SW480 (cell line): ENCODE data around the gene HOOK2.

Source experiments
- DNase-seq: peaks from one replicate; pipeline ENCODE4 v3.0.0-alpha.2; 2016; ENCODE audit warnings: low spot score

Gene HOOK2

DNA sequence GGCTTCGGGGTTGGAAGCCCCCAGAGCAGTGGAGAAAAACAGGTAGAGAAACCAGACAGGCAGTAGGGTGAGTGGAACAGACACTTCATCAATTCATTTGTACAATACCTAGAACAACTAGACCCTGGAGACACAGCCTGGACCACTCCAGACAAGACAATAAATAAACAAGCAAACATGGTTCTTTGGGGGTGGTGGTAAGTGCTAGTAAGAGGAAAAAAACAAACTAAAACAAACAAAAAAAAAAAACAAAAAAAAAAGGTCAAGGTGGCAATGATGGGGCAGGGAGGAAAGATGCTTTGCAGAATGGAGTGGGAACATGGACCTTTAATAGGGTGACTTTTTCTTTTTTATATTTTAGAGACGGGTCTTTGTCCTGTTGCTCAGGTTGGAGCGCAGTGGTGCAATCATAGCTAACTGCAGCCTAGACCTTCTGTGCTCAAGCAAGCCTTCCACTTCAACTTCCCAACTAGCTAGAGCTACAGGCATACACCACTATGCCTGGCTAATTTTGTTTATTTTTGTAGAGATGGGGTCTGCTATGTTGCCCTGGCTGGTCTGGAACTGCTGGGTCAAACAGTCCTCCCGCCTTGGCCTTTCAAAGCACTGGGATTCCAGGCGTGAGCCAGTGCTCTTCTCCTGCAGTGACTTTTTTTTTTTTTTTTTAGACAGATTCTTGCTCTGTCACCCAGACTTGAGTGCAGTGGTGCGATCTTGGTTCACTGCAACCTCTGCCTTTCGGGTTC is 19.0 kb upstream of the HOOK2 start:
- DNase-seq, result peak; percentile 27

DNA sequence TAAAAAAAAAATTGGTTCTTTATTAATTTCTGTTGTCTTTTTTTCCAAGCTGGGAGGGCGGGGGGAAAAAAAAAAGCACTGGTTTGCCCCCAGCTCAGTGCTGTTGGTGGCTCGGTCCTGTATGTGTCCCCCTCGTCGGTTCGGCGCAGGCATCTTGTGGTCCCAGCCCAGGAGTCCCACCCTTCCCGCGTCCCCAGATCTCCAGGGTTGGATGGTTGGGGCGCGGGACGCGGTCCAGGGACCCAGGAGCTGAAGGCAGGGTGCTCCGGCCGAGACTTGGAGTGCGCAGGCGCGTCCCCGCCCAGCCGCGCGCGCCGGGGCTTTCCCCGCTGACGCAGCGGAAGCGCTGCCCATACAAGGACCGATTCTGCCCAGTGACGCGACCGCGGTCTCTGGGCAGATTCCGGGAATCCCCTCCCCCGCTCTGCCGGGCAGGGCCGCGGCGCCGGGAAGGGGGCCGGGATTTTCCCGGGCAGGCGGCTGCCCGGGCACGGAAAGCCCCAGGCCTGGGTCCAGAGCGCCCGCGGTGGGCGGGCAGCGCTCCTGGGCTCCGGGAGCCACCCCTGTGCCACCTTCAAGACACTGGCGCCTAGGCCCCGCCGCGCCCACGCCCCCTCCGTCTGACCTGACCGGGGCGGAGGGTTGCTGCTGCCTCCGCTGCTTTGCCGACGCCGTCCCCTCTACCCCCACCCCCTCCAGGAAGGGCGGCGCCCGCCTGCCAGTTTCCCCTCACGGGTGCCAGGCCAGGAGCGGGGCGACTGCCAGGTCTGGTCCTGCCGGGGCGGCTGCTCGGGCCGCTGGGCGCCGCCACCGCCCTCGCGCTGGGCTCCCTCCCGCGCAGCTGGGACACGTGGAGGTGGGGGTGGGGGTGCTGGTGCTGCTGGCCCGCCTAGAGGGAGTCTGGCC is 18.2 kb upstream of the HOOK2 start:
- DNase-seq, result peak; percentile 90

DNA sequence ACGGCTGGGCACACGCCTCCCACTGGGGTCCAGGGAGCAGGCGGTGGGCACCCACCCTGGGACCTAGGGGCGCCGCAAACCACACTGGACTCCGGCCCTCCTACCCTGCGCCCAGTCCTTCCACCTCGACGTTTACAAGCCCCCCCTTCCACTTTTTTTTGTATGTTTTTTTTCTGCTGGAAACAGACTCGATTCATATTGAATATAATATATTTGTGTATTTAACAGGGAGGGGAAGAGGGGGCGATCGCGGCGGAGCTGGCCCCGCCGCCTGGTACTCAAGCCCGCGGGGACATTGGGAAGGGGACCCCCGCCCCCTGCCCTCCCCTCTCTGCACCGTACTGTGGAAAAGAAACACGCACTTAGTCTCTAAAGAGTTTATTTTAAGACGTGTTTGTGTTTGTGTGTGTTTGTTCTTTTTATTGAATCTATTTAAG is 17.5 kb upstream of the HOOK2 start:
- DNase-seq, result no peak

DNA sequence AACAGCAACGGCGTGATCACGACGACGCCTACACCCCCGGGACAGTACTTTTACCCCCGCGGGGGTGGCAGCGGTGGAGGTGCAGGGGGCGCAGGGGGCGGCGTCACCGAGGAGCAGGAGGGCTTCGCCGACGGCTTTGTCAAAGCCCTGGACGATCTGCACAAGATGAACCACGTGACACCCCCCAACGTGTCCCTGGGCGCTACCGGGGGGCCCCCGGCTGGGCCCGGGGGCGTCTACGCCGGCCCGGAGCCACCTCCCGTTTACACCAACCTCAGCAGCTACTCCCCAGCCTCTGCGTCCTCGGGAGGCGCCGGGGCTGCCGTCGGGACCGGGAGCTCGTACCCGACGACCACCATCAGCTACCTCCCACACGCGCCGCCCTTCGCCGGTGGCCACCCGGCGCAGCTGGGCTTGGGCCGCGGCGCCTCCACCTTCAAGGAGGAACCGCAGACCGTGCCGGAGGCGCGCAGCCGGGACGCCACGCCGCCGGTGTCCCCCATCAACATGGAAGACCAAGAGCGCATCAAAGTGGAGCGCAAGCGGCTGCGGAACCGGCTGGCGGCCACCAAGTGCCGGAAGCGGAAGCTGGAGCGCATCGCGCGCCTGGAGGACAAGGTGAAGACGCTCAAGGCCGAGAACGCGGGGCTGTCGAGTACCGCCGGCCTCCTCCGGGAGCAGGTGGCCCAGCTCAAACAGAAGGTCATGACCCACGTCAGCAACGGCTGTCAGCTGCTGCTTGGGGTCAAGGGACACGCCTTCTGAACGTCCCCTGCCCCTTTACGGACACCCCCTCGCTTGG is 16.9 kb upstream of the HOOK2 start:
- peak; percentile 68 for DNase-seq

DNA sequence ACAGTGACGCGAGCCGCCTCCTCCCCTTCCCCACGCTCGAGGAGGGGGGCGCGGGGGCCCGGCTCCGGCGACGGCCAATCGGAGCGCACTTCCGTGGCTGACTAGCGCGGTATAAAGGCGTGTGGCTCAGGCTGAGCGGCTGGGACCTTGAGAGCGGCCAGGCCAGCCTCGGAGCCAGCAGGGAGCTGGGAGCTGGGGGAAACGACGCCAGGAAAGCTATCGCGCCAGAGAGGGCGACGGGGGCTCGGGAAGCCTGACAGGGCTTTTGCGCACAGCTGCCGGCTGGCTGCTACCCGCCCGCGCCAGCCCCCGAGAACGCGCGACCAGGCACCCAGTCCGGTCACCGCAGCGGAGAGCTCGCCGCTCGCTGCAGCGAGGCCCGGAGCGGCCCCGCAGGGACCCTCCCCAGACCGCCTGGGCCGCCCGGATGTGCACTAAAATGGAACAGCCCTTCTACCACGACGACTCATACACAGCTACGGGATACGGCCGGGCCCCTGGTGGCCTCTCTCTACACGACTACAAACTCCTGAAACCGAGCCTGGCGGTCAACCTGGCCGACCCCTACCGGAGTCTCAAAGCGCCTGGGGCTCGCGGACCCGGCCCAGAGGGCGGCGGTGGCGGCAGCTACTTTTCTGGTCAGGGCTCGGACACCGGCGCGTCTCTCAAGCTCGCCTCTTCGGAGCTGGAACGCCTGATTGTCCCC is 16.1 kb upstream of the HOOK2 start, which contains the start of gene JUNB:
Gene JUNB (plus strand): TSS at position 142 of the 706 bp plus-strand sequence. CDS start 286 bp downstream, at position 428.
- peak; percentile 93 for DNase-seq

DNA sequence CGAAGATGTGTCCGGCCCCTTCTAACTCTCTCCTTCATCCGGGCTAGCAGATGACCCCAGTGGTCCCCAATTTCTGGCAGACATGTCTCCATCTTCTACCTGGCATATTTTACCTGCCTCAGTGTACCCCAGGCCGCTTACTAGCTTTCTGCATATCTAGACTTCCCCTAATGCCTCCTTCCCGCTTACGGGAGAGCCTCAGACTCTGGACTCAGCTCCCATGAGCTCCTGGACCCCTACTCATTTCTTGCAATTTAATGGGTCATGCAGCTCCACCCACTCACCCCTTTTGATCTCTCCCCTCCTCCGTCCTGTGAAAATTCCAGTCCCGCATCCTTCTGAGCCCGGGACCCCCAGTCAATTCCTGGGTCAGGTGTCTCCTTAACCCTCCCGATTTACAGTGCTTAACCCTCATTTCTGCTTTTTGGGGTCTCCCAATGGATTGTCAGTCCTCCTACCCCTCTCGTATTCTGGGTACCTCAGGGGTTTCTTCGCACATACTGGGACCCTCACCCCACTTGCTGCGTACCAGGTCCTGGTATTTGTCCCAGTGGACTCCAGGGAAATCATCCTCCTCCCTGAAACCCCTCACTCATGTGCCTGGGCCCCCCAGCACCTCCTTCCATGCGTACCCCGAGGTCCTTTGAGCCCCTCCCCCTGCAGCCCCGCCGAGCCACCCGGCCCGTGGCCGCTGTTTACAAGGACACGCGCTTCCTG is 15.4 kb upstream of the HOOK2 start:
- peak; percentile 26 for DNase-seq

DNA sequence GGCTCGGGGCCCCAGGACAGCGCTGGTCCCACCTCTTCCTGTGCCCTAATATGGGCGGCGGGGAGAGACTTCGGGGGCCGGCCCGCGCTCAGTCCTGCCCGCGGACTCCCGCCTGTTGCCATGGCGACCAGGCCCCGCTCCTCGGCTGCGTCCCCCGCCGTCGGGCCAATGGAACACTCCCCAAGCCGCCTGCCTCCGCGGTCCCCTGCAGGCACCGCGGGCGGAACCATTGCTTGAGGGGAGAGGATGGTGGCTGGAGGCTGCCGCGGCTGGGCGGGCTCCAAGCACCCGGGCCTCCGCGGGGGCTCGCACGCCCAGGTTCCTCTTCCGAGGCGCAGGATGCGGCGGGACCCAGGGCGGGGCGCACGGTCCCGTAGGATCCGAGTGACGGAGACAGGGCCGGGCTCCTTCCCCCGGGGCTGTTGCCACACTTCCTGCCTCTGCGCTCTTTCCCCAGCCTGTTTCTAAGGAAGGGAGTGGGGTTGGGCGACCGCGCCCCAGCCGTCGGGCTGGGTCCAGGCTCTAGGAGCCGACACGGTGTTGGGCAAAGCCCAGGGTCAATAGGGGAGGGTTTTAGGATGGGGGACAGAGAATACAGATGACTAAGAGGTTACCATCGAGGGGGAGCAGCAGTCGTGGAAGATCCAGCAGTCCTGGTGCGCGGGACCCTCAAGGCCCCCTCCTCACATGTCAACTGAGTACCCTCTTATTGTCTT is 14.7 kb upstream of the HOOK2 start:
- peak; percentile 96 for DNase-seq

DNA sequence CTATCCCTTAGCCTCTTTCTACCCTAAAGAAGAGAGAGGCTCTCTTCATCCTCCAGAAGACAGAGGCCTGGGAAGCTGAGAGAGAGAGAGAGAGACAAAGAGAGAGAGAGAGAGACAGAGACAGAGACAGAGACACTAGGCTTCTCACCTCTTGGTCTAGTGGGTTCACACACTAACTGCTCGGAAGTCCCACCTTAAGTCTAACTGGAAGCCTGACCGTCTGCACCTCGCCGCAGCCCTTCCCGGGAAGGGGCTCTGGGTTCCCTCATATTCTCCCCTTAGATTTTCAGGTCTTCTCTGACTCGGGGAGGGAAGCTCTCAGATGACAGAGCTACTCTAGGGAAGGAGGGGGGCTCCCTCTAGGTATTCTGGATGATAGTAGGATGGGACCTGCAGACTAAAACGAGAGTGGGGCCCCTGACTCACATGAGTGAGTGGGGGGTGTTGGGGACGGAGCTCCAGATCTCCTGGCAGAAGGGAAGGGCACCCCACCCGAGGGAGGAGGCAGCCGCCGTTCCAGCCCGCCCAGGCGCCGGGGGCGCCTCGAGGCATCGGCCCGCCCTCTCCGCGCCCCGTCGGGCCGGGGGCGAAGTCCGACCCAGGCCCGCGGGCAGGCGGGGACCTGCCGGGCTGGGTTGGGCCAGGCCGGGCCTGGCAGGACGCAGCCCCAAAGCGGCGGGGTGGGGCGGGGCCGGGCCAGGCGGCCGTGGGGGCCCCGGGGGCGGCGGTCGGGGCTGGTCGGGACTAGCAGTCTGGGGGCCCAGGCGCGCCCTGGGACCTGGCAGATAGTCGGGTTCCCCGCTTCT is 13.9 kb upstream of the HOOK2 start:
- peak; percentile 68 for DNase-seq

DNA sequence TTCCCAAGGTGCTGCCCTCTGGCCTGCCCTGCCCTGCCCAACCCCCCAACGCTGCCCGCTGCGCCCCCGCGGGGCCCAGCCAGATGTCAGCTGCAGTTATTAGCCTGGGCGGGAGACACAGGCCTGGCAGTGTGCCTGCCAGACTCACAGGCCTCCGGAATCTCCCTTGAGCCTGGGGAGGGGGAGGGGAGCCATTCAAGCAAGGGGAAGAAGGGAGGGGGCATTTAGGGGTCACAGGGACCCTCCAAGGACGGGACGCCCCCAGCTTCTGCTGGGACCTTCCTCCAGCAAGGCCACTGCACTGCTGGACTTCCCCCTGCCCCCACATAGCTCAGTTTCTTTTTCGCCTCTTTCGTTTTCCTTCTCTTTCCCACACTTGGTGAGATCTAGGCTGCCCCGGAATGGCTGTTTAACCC is 13.3 kb upstream of the HOOK2 start:
- peak; percentile 58 for DNase-seq

DNA sequence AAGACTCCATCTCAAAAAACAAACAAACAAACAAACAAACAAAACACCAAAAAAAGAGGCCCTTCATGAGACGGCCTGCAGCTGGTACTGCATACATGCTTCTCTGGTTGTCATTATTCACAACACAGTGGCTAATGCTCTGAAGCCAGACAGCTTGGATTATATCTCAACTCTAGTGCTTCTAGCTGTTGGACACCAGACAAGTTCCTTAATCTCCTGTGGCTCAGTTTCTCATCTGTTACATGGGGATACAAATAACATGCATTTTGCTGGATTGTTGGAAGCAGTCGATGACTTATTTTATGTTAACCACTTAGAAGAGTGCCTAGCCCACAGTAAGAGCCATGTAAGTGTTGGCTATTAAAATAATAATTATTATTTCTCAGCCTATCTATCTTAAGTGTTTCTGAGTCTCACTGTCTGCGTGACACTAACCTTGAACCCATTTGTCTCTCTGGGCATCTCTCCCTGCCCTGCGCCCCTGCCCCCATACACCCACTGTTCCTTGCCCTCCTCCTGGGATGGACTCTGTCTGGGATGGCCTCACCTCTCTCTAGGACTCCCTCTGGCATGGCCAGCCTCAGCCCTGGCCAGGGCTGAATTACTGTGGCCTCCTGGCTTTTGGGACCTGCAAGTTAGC is 12.8 kb upstream of the HOOK2 start:
- no peak for DNase-seq

DNA sequence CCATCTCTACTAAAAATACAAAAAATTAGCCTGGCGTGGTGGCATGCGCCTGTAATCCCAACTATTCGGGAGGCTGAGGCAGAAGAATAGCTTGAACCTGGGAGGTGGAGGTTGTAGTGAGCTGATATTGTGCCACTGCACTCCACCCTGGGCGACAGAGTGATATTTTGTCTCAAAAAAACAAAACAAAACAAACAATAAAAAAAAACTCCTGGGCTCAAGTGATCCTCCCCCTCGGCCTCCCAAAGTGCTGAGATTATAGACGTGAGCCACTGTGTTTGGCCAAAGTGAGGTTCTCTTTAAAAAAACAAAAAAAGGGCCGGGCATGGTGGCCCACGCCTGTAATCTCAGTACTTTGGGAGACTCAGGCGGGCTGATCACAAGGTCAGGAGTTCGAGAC is 12.1 kb upstream of the HOOK2 start:
- no peak for DNase-seq

DNA sequence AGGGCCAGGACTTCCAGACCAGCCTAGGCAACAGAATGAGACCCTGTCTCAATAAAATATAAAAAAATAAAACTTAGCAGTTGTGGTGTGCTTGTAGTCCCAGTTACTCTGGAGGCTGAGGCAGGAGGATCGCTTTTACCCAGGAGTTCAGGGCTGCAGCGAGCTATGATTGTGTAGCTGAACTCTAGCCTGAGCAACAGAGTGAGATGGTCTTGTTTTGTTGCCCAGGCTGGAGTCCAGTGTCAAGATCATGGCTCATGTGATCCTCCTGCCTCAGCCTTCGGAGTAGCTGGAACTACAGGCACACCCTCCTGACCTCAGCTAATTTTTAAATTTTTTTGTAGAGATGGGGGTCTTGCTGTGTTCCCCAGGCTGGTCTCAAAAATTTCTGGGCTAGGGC is 11.6 kb upstream of the HOOK2 start:
- DNase-seq, result no peak

DNA sequence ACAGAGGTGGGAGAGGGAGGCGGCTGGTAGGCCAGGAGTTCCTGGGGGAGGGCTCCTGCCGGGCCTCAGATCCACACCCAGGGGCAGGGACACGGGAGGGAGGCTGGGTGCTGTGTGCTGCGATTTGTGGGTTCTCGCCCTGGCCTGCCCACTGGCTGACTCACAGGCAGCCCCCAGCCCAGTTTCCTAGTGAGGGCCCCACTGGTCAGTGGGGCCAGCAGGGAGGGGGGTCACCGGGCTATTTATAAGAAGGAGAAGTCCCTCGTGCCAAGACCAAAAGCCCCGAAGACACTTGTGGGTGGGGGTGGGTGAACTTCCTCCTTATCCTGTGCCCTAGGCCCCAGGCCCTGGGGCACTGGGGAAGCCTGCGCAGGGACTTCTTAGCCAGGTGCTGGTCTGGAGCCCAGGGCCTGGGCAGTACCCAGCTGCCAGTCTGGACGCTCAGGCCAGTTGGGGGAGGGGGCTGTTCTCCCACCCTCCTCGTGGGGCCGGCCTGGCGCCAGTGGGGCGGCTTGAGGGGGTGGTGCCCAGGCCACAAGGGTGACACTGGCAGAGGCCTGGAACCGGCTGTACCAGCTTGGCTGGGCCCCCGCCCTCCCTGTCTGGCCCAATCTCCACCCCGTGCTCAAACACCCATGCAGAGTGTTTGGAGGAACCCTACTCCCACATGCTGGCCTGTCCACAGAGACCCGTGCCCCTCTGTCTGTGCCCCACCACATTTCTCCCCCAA is 11.0 kb upstream of the HOOK2 start:
- no peak for DNase-seq

DNA sequence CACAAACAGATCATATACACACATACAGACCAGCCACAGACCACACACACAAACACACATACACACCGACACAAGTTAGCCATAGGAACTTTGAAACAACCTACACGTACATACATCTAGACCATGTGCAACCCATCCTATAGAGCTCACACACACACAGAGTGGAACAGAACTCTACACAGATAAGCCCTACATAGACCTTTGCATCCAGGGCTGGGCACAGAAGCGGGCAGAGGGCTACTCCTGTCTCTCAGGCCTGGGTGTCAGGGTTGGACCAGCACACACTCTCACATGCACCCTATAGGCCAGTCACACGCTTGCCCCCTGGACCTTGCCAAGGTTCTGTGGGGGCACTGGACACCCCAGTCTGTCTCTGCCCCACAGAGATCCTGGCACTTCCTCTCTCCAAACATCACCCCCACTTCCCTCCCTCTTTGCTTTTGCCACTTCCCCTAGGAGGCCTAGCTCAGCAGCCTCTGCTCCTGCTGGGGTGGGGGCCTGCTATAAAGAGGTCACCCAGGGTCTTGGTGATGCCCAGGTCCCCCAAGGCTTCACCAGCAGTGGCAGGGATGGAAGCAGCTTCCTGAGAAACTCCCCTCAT is 10.2 kb upstream of the HOOK2 start:
- DNase-seq, result no peak

DNA sequence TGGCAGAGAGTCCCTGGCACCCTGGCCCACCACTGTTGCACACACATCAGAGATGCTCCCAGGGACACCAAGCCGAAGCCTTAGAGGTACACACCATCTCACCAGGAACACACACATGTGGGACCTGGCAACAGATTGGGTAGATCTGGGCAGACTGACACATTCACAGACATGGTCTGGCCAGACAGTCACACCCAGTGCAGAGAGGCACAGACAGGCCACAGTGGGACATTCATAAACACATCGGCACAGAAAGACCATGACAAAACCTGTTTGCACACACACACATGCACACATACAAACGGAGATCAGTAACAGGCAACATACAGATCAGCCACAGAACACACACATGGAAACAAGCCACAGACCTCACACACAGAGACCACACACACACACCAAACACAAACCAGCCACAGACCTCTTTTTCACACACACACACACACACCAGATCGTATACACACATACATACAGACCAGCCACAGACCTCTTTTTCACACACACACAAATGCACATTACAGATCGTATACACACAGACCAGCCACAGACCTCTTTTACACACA is 9.6 kb upstream of the HOOK2 start:
- peak; percentile 21 for DNase-seq

DNA sequence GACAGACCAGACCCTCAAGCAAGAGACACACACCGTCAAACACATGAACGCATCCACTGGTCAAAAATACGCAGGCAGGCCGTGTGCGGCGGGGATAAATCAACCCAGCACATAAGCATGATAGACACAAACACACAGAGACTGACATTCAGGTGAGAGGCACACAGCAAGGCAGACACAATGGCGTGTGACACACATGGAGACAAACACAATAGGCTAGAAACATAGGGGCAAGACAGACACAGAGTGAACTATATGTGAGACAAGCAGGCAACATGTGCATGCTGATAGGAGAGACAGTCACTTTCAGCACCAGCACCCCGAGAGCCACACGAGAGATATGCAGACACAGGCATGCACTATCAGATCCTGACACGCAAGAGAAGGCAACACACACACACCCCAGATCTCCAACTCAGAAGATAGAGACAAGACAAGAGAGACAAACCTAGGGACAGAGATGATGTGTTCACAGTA is 9.1 kb upstream of the HOOK2 start:
- DNase-seq, result no peak

DNA sequence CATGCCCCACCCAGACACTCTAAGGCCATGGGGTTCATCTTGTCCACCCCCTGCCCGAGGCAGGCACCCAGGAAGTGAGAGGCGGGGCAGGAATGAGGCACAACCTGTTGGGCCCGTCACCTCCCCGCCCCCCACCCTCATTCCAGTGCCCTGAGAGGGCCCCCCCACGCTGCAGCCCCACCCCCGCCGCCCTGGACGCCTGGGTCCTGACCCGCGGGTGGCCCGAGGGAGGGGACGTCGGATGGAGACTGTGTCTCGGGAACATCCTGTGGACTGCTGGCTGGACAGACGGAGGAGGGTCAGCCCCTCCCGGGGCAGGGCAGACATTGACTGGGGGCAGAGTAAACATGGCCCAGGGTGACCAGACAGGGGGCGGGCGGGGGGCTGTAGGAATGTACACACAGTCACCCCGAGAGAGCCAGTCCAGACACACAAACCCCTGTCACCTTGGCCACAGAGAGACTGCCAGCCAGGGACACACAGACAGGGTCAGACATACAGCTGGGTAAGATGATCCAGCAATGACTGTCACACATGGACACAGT is 8.6 kb upstream of the HOOK2 start:
- no peak for DNase-seq
